AG08396 (cell line): ENCODE data around the gene COASY.

Experiments used
- DNase-seq: peaks from one replicate; pipeline ENCODE4 v3.0.0; 2012; ENCODE audit warnings: low spot score, mixed read lengths

The COASY gene

DNA sequence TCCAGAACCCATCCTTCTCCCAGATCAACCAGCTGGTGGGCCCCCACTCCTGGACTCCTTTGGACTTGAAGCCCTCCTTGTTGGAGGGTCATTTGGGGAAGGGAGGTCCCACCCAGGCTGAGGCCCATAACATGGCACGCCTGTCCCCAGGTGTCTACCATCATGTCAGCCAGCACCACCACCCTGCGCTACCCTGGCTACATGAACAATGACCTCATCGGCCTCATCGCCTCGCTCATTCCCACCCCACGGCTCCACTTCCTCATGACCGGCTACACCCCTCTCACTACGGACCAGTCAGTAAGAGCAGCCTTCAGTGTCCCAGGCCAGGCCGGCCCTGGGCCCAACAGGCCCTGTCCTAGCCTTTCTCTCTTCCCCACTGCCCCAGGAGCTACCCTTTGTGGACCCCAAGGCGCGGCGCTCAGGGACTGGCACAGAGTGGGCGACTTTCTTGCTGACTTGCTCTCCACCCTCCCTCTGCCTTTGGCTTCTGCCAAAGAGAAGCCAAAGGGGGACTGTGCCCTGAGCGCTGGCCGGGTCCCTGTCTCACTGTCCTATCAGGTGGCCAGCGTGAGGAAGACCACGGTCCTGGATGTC lies 51.8 kb downstream of the COASY start:
- DNase-seq = no peak
